ENCODE results near the gene ZW10. TPM values are rescaled to one million over a fixed set of nuclear protein-coding genes. Genes with fewer than 3 reads are reported as not detected.

ZW10 gene
- total and polyA plus RNA-seq, 4 experiments from 2014 or later, result 8.7 to 14.0 (median 10.5) TPM

- CTCF ChIA-PET (ENCODE audit: partially characterized antibody), result no interaction called here
- H3K4me1 Mint-ChIP-seq, result no peaks in the 10 kb centered on the region
- H3K36me3 Mint-ChIP-seq, result peaks cover 0 to 5% of the 10 kb centered on the region in 2 donors
- Histone ChIP-seq H3K27ac (ENCODE audit: low read depth, low read length) (no peak overlapping the region), H3K4me3 (ENCODE audit: low read length in 2 of 2) (no peak overlapping the region), H3K27me3 (ENCODE audit: insufficient read depth, low read length) (no peaks in the 10 kb centered on the region), H3K4me1 (ENCODE audit: insufficient read depth, low read length) (no peaks in the 10 kb centered on the region), H3K9me3 (ENCODE audit: control insufficient read depth in 1 of 2, low read length in 2 of 2) (no peaks in the 10 kb centered on the region), H3K36me3 (ENCODE audit: insufficient read depth, low read length) (no peaks in the 10 kb centered on the region)
- no peak overlapping the region for H3K4me3 Mint-ChIP-seq
- H3K27ac Mint-ChIP-seq, result no peak overlapping the region
- no peaks in the 10 kb centered on the region for H3K9me3 Mint-ChIP-seq
- intact Hi-C loops (cut with micrococcal nuclease), result no loop called here
- no peak for DNase-seq
- H3K27me3 Mint-ChIP-seq, result no peaks in the 10 kb centered on the region
- POLR2A ChIA-PET (ENCODE audit: partially characterized antibody), result no interaction called here
These were observed 82.6 kb downstream of the ZW10 start for GRCh38 chr11:113690619-113691569.

- intact Hi-C loops (cut with micrococcal nuclease), result no loop called here
- Mint-ChIP-seq H3K27ac (peak overlapping the region in 1 of 7 donors; percentile 84), H3K9me3 (no peaks in the 10 kb centered on the region)
These were observed 83.5 kb downstream of the ZW10 start for GRCh38 chr11:113689768-113690618.

GRCh38 chr11:113685654-113686359 is 87.7 kb downstream of the ZW10 start:
- no peaks in the 10 kb centered on the region for H3K4me1 ChIP-seq (ENCODE audit: insufficient read depth, low read length)
- no peak overlapping the region for H3K27ac ChIP-seq (ENCODE audit: low read depth, low read length)
- Mint-ChIP-seq H3K36me3 (no peaks in the 10 kb centered on the region), H3K27me3 (peaks cover 0 to 3% of the 10 kb centered on the region in 2 donors), H3K27ac (no peak overlapping the region), H3K4me1 (no peaks in the 10 kb centered on the region), H3K4me3 (no peak overlapping the region), H3K9me3 (no peaks in the 10 kb centered on the region)
- H3K4me3 ChIP-seq (ENCODE audit: low read length in 2 of 2), result no peak overlapping the region
- H3K27me3 ChIP-seq (ENCODE audit: insufficient read depth, low read length), result no peaks in the 10 kb centered on the region
- no peaks in the 10 kb centered on the region for H3K36me3 ChIP-seq (ENCODE audit: insufficient read depth, low read length)
- POLR2A ChIA-PET (ENCODE audit: partially characterized antibody), result no interaction called here
- no peaks in the 10 kb centered on the region for H3K9me3 ChIP-seq (ENCODE audit: control insufficient read depth in 1 of 2, low read length in 2 of 2)
- no peak for DNase-seq
- CTCF ChIA-PET (ENCODE audit: partially characterized antibody), result no interaction called here
- intact Hi-C loops (cut with micrococcal nuclease), result no loop called here

More at GRCh38 chr11:113689768-113690618, 83.5 kb downstream of the ZW10 start:
- Histone ChIP-seq H3K36me3 (ENCODE audit: insufficient read depth, low read length) (no peaks in the 10 kb centered on the region), H3K27me3 (ENCODE audit: insufficient read depth, low read length) (no peaks in the 10 kb centered on the region), H3K9me3 (ENCODE audit: control insufficient read depth in 1 of 2, low read length in 2 of 2) (no peaks in the 10 kb centered on the region), H3K4me3 (ENCODE audit: low read length in 2 of 2) (no peak overlapping the region), H3K27ac (ENCODE audit: low read depth, low read length) (no peak overlapping the region), H3K4me1 (ENCODE audit: insufficient read depth, low read length) (no peaks in the 10 kb centered on the region)
- DNase-seq, result no peak
- ChIA-PET POLR2A (ENCODE audit: partially characterized antibody) (no interaction called here), CTCF (ENCODE audit: partially characterized antibody) (no interaction called here)
- Mint-ChIP-seq H3K4me1 (no peaks in the 10 kb centered on the region), H3K36me3 (peaks cover 0 to 4% of the 10 kb centered on the region in 2 donors), H3K4me3 (no peak overlapping the region), H3K27me3 (no peaks in the 10 kb centered on the region)

GRCh38 chr11:113684496-113684895 is 89.0 kb downstream of the ZW10 start:
- Mint-ChIP-seq H3K27me3 (peaks cover 0 to 3% of the 10 kb centered on the region in 2 donors), H3K27ac (no peak overlapping the region), H3K4me3 (no peak overlapping the region), H3K9me3 (no peaks in the 10 kb centered on the region), H3K36me3 (no peaks in the 10 kb centered on the region), H3K4me1 (no peaks in the 10 kb centered on the region)
- Histone ChIP-seq H3K36me3 (ENCODE audit: insufficient read depth, low read length) (no peaks in the 10 kb centered on the region), H3K4me1 (ENCODE audit: insufficient read depth, low read length) (no peaks in the 10 kb centered on the region), H3K4me3 (ENCODE audit: low read length in 2 of 2) (no peak overlapping the region), H3K9me3 (ENCODE audit: control insufficient read depth in 1 of 2, low read length in 2 of 2) (no peaks in the 10 kb centered on the region), H3K27me3 (ENCODE audit: insufficient read depth, low read length) (no peaks in the 10 kb centered on the region), H3K27ac (ENCODE audit: low read depth, low read length) (no peak overlapping the region)
- ChIA-PET CTCF (ENCODE audit: partially characterized antibody) (no interaction called here), POLR2A (ENCODE audit: partially characterized antibody) (no interaction called here)
- DNase-seq, result no peak
- intact Hi-C loops (cut with micrococcal nuclease), result no loop called here

GRCh38 chr11:113683481-113684046 is 89.9 kb downstream of the ZW10 start:
- H3K27me3 Mint-ChIP-seq, result peaks cover 0 to 3% of the 10 kb centered on the region in 2 donors
- ChIA-PET POLR2A (ENCODE audit: partially characterized antibody) (no interaction called here), CTCF (ENCODE audit: partially characterized antibody) (no interaction called here)
- H3K36me3 Mint-ChIP-seq, result no peaks in the 10 kb centered on the region
- intact Hi-C loops (cut with micrococcal nuclease), result no loop called here
- H3K4me3 ChIP-seq (ENCODE audit: low read length in 2 of 2), result no peak overlapping the region
- no peaks in the 10 kb centered on the region for H3K27me3 ChIP-seq (ENCODE audit: insufficient read depth, low read length)
- no peaks in the 10 kb centered on the region for H3K9me3 ChIP-seq (ENCODE audit: control insufficient read depth in 1 of 2, low read length in 2 of 2)
- no peaks in the 10 kb centered on the region for H3K36me3 ChIP-seq (ENCODE audit: insufficient read depth, low read length)
- H3K4me1 Mint-ChIP-seq, result no peaks in the 10 kb centered on the region
- H3K27ac Mint-ChIP-seq, result no peak overlapping the region
- no peaks in the 10 kb centered on the region for H3K9me3 Mint-ChIP-seq
- no peak for DNase-seq
- no peaks in the 10 kb centered on the region for H3K4me1 ChIP-seq (ENCODE audit: insufficient read depth, low read length)
- H3K4me3 Mint-ChIP-seq, result no peak overlapping the region
- no peak overlapping the region for H3K27ac ChIP-seq (ENCODE audit: low read depth, low read length)
